Esophagus squamous epithelium (tissue), 4 donors: ENCODE measurements around the gene LARP4B.

Source experiments
- POLR2A ChIP-seq, 4 donors: fragments of 450-650 bp; IDR thresholded peaks; one replicate each; pipeline ENCODE4 v1.6.1; 2017; ENCODE audit warnings: antibody characterized with exemption in 4 of 4, mild to moderate bottlenecking in 4 of 4, moderate library complexity in 3 of 4
- TF ChIP-seq, protein P1 (sequence below), 6 experiments: fragments of 450-650 bp in 4 of 6; fragments of 200-600 bp in 2 of 6; sonication (generic) in 2 of 6; IDR thresholded peaks; one replicate each; pipeline ENCODE4 v1.5.1; 2016 to 2019; ENCODE audit warnings: antibody characterized with exemption in 6 of 6, mild to moderate bottlenecking in 4 of 6, moderate library complexity in 4 of 6

DNA sequence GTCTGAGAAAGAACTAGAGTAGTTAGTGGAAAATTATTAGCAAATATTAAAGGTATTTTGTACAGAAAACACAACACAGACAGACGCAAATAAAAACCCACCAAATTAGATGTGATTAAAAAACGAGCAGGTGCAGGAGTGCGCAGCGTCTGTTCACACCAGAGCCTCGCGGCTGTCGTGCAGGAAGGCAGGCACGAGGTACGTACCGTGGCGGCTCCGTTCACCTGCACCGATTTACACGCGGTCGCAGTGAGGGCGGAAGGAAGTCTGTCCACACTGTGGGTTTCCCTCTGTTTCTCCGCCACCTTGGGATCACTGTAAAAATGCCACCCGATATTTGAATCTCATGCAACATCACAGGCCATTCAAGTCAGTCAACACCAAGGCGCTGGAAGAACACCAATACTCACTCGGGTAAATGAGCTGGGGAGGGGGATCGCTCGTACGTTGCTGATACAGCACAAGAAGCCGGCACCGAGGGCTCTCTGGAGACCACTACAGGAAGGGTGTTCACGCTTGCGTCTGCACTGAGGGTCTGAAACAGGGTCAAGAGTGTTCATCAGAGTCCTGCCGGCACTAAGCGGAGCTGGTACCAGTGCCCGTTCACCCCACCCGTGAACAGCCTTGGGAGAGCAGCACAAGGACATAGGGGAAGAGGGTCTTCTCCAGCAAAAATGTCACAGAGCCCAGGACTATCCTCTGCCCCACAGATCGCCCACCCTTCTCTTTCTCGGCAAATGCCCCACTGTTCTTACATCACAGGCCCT, 116.8 kb downstream of the LARP4B start:
- TF ChIP-seq, protein P1, sequence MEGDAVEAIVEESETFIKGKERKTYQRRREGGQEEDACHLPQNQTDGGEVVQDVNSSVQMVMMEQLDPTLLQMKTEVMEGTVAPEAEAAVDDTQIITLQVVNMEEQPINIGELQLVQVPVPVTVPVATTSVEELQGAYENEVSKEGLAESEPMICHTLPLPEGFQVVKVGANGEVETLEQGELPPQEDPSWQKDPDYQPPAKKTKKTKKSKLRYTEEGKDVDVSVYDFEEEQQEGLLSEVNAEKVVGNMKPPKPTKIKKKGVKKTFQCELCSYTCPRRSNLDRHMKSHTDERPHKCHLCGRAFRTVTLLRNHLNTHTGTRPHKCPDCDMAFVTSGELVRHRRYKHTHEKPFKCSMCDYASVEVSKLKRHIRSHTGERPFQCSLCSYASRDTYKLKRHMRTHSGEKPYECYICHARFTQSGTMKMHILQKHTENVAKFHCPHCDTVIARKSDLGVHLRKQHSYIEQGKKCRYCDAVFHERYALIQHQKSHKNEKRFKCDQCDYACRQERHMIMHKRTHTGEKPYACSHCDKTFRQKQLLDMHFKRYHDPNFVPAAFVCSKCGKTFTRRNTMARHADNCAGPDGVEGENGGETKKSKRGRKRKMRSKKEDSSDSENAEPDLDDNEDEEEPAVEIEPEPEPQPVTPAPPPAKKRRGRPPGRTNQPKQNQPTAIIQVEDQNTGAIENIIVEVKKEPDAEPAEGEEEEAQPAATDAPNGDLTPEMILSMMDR (IDR thresholded peaks at IDR 0.05) = no peak
- no peak for TF ChIP-seq POLR2A (IDR thresholded peaks at IDR 0.05)
